Nephron (organoid): ENCODE data around the gene CRMP1.

Source experiments
- H3K27ac Mint-ChIP-seq, 3 experiments: 2 replicates each; pipeline ENCODE4 v1.8.0; 2020; ENCODE audit warnings: mixed read lengths in 3 of 3, mild to moderate bottlenecking in 2 of 3, moderate library complexity in 1 of 3
- H3K27me3 Mint-ChIP-seq: 2 replicates; pipeline ENCODE4 v1.8.0; 2021; ENCODE audit warnings: low read depth, mild to moderate bottlenecking, moderate library complexity, mixed read lengths
- H3K36me3 Mint-ChIP-seq: 2 replicates; pipeline ENCODE4 v1.8.0; 2020; ENCODE audit warnings: low read depth, mixed read lengths
- H3K4me1 Mint-ChIP-seq: 2 replicates; pipeline ENCODE4 v1.8.0; 2020; ENCODE audit warnings: mixed read lengths
- H3K4me3 Mint-ChIP-seq, 3 experiments: 2 replicates each; pipeline ENCODE4 v1.8.0; 2020; ENCODE audit warnings: mild to moderate bottlenecking in 3 of 3, mixed read lengths in 3 of 3, moderate library complexity in 2 of 3
- H3K9me3 Mint-ChIP-seq: 2 replicates; pipeline ENCODE4 v1.8.0; 2020; ENCODE audit warnings: mixed read lengths
- CTCF ChIP-seq, 3 experiments: fragments of 200-600 bp; sonication (generic); IDR thresholded peaks; one replicate each; pipeline ENCODE4 v1.5.0; 2021; ENCODE audit warnings: antibody characterized with exemption in 3 of 3; ENCODE audit not compliant: unreplicated experiment in 3 of 3

Gene CRMP1

GRCh38 chr4:5877392-5877791 is 15.5 kb downstream of the CRMP1 start:
- no peak for TF ChIP-seq CTCF (IDR thresholded peaks at IDR 0.05; ENCODE audit: unreplicated experiment in 3 of 3)
- Mint-ChIP-seq H3K27me3 (peaks cover 16% of the 10 kb centered on the region), H3K36me3 (no peaks in the 10 kb centered on the region), H3K4me3 (no peak overlapping the region), H3K4me1 (peaks cover 26% of the 10 kb centered on the region), H3K9me3 (peaks cover 2% of the 10 kb centered on the region), H3K27ac (no peak overlapping the region)

GRCh38 chr4:5874811-5875449 is 18.0 kb downstream of the CRMP1 start:
- TF ChIP-seq CTCF (IDR thresholded peaks at IDR 0.05; ENCODE audit: unreplicated experiment in 3 of 3): no peak
- H3K27ac Mint-ChIP-seq: no peak overlapping the region
- peaks cover 34% of the 10 kb centered on the region for H3K4me1 Mint-ChIP-seq
- H3K36me3 Mint-ChIP-seq: peaks cover 5% of the 10 kb centered on the region
- H3K9me3 Mint-ChIP-seq: peaks cover 2% of the 10 kb centered on the region
- H3K4me3 Mint-ChIP-seq: no peak overlapping the region
- H3K27me3 Mint-ChIP-seq: peaks cover 7% of the 10 kb centered on the region

GRCh38 chr4:5870701-5871100 is 22.2 kb downstream of the CRMP1 start:
- H3K4me3 Mint-ChIP-seq: no peak overlapping the region
- H3K36me3 Mint-ChIP-seq: peaks cover 5% of the 10 kb centered on the region
- no peak for TF ChIP-seq CTCF (IDR thresholded peaks at IDR 0.05; ENCODE audit: unreplicated experiment in 3 of 3)
- peaks cover 2% of the 10 kb centered on the region for H3K9me3 Mint-ChIP-seq
- peaks cover 3% of the 10 kb centered on the region for H3K27me3 Mint-ChIP-seq
- no peak overlapping the region for H3K27ac Mint-ChIP-seq
- peaks cover 23% of the 10 kb centered on the region for H3K4me1 Mint-ChIP-seq

GRCh38 chr4:5869966-5870619 is 22.8 kb downstream of the CRMP1 start:
- peaks cover 18% of the 10 kb centered on the region for H3K4me1 Mint-ChIP-seq
- no peak overlapping the region for H3K27ac Mint-ChIP-seq
- no peak for TF ChIP-seq CTCF (IDR thresholded peaks at IDR 0.05; ENCODE audit: unreplicated experiment in 3 of 3)
- peaks cover 2% of the 10 kb centered on the region for H3K9me3 Mint-ChIP-seq
- peaks cover 3% of the 10 kb centered on the region for H3K27me3 Mint-ChIP-seq
- H3K4me3 Mint-ChIP-seq: no peak overlapping the region
- H3K36me3 Mint-ChIP-seq: peaks cover 5% of the 10 kb centered on the region

GRCh38 chr4:5867866-5868265 is 25.0 kb downstream of the CRMP1 start:
- TF ChIP-seq CTCF (IDR thresholded peaks at IDR 0.05; ENCODE audit: unreplicated experiment in 3 of 3): no peak
- Mint-ChIP-seq H3K9me3 (no peaks in the 10 kb centered on the region), H3K36me3 (peaks cover 5% of the 10 kb centered on the region), H3K27me3 (no peaks in the 10 kb centered on the region), H3K27ac (no peak overlapping the region), H3K4me1 (peaks cover 13% of the 10 kb centered on the region), H3K4me3 (no peak overlapping the region)
